COLO668 (cell line): ENCODE results near the gene CCDC137.

Experiments used
- DNase-seq: peaks from one replicate; lab custom pipeline; 2025; ENCODE audit not compliant: unreplicated experiment; lab: John Stamatoyannopoulos, UW

CCDC137 gene

GRCh38 chr17:81714412-81715106, 48.0 kb downstream of the CCDC137 start:
- no peak for DNase-seq

- DNase-seq = no peak
These were observed 48.8 kb downstream of the CCDC137 start for GRCh38 chr17:81715107-81715871.

GRCh38 chr17:81715872-81716673, 49.5 kb downstream of the CCDC137 start:
- no peak for DNase-seq

GRCh38 chr17:81716674-81716996, 50.1 kb downstream of the CCDC137 start:
- DNase-seq = no peak

- no peak for DNase-seq
These were observed 50.7 kb downstream of the CCDC137 start for GRCh38 chr17:81717049-81717765.

GRCh38 chr17:81717766-81718089, 51.2 kb downstream of the CCDC137 start:
- DNase-seq = no peak

- no peak for DNase-seq
These were observed 53.1 kb downstream of the CCDC137 start for GRCh38 chr17:81719410-81720266.

DNA sequence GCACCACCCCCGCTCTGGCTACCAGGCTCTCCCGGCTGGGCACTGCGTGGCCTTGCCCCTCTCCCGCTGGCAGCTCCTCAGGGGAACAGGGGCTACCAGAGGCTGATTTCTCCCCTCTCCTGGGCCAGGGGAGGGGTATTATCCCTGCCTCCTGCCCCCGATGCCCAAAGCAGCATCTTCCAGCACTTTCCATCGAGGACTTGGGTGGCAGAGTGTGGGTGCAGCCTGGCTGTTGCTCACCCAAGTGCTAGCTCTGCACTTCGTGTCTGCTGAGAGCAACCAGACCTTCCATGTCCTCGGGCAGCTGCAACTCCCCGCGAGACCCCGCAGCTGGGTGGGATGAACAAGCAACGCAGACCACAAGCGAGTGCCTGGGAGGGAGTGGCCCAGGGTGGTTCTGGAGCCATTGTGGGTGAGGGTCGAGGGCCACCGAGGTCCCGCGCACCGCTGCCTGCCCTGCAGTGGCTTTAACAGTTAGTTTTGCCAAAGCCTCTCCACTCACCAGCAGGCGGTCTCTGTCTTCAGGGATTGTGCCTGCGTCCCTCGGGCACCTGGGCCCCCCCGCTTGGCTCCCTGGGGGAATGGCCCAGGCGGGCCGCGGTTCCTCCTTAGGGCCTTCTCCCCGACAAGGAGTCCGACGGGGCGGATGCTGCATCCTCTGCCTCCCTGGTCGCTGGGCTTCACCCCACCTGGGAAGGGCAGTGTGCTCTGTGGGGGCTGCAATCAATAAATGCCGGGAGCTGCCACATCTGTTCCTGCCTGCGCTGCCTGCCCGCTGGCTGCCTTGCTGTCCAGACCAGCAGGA, 53.9 kb downstream of the CCDC137 start:
- no peak for DNase-seq

- no peak for DNase-seq
These were observed 55.9 kb downstream of the CCDC137 start for GRCh38 chr17:81722184-81723120.
